T-helper 2 cell treated with Interferon-gamma antibody and Interleukin-4, amounts not matched to agents 5 μg/mL and 100 μg/mL, for 36 hours (primary cell): ENCODE data around the gene P3H1.

ENCODE experiments used
- DNase-seq: peaks from one replicate; pipeline ENCODE4 v3.0.0; 2021; ENCODE audit warnings: low spot score
- H3K27ac Mint-ChIP-seq: one replicate; pipeline ENCODE4 v1.8.0; 2021; ENCODE audit warnings: mild to moderate bottlenecking, mixed read lengths
- H3K27me3 Mint-ChIP-seq: one replicate; pipeline ENCODE4 v1.8.0; 2021; ENCODE audit warnings: low read depth, mixed read lengths
- H3K36me3 Mint-ChIP-seq: one replicate; pipeline ENCODE4 v1.8.0; 2021; ENCODE audit warnings: low read depth, mixed read lengths
- H3K4me1 Mint-ChIP-seq: one replicate; pipeline ENCODE4 v1.8.0; 2021; ENCODE audit warnings: low read depth, mixed read lengths
- H3K4me3 Mint-ChIP-seq: one replicate; pipeline ENCODE4 v1.8.0; 2022; ENCODE audit warnings: mild to moderate bottlenecking, moderate library complexity, mixed read lengths
- H3K9me3 Mint-ChIP-seq: one replicate; pipeline ENCODE4 v1.8.0; 2021; ENCODE audit warnings: mixed read lengths

Gene P3H1

DNA sequence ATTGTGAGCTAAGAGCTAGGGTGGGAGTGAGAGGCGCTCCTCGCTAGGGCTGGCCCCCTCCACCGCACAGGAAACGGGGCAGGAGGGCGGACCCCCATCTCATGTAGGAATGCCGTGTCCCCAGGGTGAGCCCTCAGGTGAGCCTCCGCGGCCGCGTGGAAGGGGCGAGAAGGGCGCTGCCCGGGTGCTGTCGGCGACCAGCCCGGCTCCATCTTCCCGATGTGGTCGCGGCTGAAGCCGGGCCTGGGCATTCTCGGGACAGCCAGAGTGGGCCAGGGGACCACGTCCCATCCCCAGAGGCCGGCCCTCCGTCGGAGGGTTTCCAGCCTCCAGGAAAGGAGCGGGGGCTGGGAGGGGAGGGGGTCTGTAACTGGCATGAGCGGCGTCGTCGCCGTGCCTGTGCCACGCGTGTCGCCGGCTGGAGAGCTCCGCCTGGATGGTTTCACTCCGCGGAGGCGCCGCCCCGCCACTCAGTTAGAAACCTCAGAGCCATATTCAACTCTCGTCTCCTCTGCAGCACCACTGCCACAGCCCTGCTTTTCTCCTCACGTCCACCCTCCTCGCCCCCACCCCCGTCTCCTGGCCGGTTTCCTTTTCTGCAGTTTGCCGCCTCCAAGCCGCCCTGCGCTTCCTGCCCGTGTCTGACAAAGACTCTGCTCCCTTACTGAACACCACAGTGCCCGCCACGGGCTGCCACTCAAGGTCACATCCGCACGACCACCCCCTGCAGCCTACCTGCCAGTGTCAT, 18.3 kb upstream of the P3H1 start, which contains the start of gene TMEM269:
Gene TMEM269 (plus strand): TSS at position 46 of the 748 bp plus-strand sequence. CDS start 4,903 bp downstream, outside the sequence.
- H3K27me3 Mint-ChIP-seq, result no peaks in the 10 kb centered on the region
- H3K27ac Mint-ChIP-seq, result peak within 1 kb of the TSS; percentile 70
- no peaks in the 10 kb centered on the region for H3K9me3 Mint-ChIP-seq
- peaks cover 16% of the 10 kb centered on the region for H3K36me3 Mint-ChIP-seq
- H3K4me1 Mint-ChIP-seq, result peaks cover 18% of the 10 kb centered on the region
- DNase-seq, result peak; percentile 41
- H3K4me3 Mint-ChIP-seq, result peak within 1 kb of the TSS; percentile 66

DNA sequence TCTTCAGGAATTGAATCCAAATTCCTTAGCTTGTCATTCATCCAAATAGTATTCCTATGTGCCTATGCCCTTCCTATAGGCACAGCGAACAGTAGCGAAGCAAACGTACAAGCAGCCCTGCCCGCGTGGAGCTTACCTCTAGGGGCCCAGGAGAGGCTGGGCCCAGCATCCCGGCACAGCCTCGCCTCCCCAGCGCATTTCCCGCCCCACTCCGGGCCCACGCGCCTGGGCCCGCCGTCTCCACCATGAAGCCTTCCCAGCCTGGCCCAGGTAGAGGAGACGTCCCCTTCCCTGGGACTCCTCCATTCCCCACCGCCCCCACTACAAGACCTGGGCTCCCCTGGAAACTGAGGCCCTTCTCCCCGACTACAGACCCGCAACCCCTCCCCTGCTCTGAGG, 17.7 kb upstream of the P3H1 start:
- no peak overlapping the region for H3K4me3 Mint-ChIP-seq
- no peak overlapping the region for H3K27ac Mint-ChIP-seq
- peaks cover 17% of the 10 kb centered on the region for H3K36me3 Mint-ChIP-seq
- no peak for DNase-seq
- peaks cover 24% of the 10 kb centered on the region for H3K4me1 Mint-ChIP-seq
- H3K27me3 Mint-ChIP-seq, result no peaks in the 10 kb centered on the region
- no peaks in the 10 kb centered on the region for H3K9me3 Mint-ChIP-seq

DNA sequence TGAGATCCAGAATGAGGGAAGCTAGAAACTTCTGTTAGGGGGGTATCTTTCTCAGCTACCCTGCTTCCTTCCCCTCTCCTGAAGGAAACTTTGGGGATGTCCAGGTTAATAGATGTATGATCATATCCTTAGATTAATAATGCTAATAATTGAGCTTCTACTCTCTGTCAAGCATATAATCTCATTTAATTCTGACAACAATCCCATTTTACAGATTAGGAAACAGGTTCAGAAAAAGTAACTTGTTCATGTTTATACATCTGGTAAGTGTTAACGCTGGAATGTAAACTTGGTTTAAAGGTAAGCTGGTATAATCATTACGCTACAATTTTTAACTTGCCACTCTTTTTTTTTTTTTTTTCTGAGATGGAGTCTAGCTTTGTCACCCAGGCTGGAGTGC, 16.3 kb upstream of the P3H1 start:
- no peak for DNase-seq
- Mint-ChIP-seq H3K27ac (no peak overlapping the region), H3K4me3 (no peak overlapping the region), H3K27me3 (no peaks in the 10 kb centered on the region), H3K4me1 (peaks cover 34% of the 10 kb centered on the region), H3K9me3 (no peaks in the 10 kb centered on the region), H3K36me3 (peaks cover 27% of the 10 kb centered on the region)

DNA sequence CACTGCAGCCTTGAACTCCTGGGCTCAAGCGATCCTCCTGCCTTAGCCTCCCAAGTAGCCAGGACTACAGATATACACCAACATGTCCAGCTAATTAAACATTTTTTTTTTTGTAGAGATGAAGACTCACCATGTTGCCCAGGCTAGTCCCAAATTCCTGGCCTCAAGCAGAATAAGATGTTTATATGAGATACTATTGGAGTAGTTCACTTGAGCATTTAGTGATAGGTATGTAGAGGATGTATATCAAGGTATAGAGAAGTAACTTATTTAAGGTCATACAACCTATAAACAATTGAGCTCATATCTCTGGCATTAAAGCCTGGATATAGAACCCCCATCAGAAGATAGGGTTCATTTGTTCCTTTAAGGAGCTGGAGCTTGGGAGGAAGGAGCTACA, 13.3 kb upstream of the P3H1 start:
- no peak overlapping the region for H3K27ac Mint-ChIP-seq
- no peak for DNase-seq
- peaks cover 40% of the 10 kb centered on the region for H3K36me3 Mint-ChIP-seq
- peaks cover 28% of the 10 kb centered on the region for H3K4me1 Mint-ChIP-seq
- no peak overlapping the region for H3K4me3 Mint-ChIP-seq
- H3K9me3 Mint-ChIP-seq, result no peaks in the 10 kb centered on the region
- H3K27me3 Mint-ChIP-seq, result no peaks in the 10 kb centered on the region

DNA sequence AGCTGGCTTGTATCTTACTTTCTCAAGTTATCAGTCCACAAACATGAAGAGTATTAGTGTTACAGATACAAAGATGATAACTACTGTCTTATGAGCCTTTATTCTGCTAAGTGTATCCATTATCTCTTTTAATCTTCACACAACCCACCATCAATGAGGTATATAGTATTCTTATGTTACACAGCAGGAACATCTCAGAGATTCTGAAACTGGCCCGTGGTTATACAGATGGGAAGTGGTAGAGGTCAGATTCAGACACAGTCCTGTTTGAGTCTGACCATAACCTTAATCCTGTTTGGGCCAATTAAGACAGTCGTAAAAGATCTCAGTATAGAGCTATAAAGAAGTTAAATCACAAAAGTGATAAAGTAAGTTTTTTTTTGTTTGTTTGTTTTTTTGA, 12.9 kb upstream of the P3H1 start:
- no peaks in the 10 kb centered on the region for H3K27me3 Mint-ChIP-seq
- H3K27ac Mint-ChIP-seq, result no peak overlapping the region
- H3K9me3 Mint-ChIP-seq, result no peaks in the 10 kb centered on the region
- no peak overlapping the region for H3K4me3 Mint-ChIP-seq
- peaks cover 45% of the 10 kb centered on the region for H3K36me3 Mint-ChIP-seq
- DNase-seq, result peak; percentile 39
- peaks cover 28% of the 10 kb centered on the region for H3K4me1 Mint-ChIP-seq

DNA sequence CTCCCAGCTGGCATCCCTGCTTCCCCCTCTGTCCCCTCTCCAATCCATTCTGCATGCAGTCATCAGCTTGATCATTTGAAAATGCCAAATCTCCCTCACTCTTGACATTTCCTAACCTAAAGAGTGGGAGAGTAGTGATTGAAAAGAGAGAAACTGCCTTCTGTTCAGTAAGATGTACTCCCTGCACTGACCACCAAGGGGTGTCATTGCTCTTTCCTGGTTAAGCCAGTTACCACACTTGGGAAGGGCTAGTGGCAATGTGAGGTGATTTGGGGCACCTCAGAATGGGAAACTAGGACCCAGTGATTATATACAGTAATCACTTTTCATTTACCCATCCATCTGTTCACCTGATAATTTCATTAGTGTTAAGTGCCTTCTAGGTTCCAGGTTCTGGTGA, 11.0 kb upstream of the P3H1 start:
- H3K9me3 Mint-ChIP-seq, result no peaks in the 10 kb centered on the region
- peak; percentile 21 for DNase-seq

DNA sequence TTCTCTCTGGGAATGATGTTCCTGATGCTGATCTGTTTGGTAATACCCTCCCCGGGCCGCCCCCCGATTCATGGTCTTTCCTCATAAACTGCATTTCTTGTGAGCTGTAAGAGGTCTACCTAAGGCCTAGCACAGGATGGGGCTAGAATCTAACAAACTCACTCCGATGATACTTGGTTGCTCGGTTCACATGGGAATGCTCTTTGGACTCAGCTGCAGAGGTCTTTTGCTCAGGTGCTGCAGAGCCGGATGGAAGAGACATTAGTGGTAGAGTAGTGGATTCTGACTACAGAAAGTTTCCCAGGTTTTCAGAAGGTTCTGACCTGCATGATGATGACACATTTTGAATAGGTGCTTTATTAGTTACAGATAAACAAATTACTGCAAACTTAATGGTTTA, 9.7 kb upstream of the P3H1 start:
- no peaks in the 10 kb centered on the region for H3K9me3 Mint-ChIP-seq
- H3K4me3 Mint-ChIP-seq, result no peak overlapping the region
- H3K4me1 Mint-ChIP-seq, result peaks cover 38% of the 10 kb centered on the region
- no peak for DNase-seq
- peaks cover 55% of the 10 kb centered on the region for H3K36me3 Mint-ChIP-seq
- H3K27ac Mint-ChIP-seq, result no peak overlapping the region
- H3K27me3 Mint-ChIP-seq, result no peaks in the 10 kb centered on the region

More for the DNA sequence above, 11.0 kb upstream of the P3H1 start:
- Mint-ChIP-seq H3K27me3 (no peaks in the 10 kb centered on the region), H3K4me1 (peaks cover 33% of the 10 kb centered on the region), H3K4me3 (no peak overlapping the region), H3K27ac (no peak overlapping the region), H3K36me3 (peaks cover 54% of the 10 kb centered on the region)

DNA sequence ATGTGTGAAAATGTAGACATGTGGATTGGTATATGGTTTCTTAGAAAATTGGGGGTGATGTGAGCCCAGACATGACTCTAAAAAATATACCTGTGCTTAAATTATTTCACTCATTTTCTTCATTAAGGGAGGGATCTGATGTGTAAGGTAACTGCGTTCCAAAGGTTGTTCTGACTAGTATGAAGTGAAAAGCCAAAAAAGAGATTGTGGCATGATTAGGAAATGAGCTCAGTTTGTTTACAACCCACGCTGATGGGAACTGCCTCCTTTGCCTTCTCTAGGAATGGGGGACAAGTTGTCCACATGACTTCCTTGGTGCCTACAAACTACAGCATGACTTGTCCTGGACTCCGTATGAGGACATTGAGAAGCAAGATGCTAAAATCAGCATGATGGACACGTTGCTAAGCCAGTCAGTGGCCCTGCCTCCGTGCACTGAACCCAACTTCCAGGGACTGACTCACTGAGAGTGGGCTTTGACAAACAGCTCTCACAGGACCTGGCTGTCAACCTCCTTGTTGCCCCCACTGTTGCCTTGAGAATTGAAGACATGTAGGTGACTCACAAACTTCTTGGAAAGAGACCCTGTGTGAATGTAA, 8.2 kb upstream of the P3H1 start:
- Mint-ChIP-seq H3K4me3 (no peak overlapping the region), H3K9me3 (no peaks in the 10 kb centered on the region), H3K4me1 (peaks cover 35% of the 10 kb centered on the region), H3K27ac (no peak overlapping the region), H3K27me3 (no peaks in the 10 kb centered on the region), H3K36me3 (peaks cover 53% of the 10 kb centered on the region)
- DNase-seq, result no peak

DNA sequence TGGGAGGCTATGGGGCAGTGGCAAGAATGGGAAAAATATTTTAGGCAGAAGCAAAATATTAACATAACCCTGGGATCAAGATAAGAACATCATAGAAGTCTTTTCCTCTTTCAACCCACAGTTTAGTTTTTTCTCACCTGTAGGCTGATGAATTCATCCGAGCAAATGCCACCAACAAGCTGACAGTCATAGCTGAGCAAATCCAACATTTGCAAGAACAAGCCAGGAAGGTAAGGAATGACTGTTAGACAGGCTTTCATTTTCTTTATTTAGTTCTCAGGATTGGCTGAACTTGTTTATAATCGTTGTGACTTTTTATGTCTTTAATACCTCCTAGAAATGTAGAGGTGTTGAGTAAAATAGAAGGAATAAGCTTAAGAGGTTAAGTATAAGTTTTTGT, 6.6 kb upstream of the P3H1 start:
- Mint-ChIP-seq H3K4me3 (no peak overlapping the region), H3K27me3 (no peaks in the 10 kb centered on the region), H3K36me3 (peaks cover 51% of the 10 kb centered on the region), H3K4me1 (peaks cover 28% of the 10 kb centered on the region), H3K27ac (peak overlapping the region; percentile 29), H3K9me3 (no peaks in the 10 kb centered on the region)
- DNase-seq, result no peak

DNA sequence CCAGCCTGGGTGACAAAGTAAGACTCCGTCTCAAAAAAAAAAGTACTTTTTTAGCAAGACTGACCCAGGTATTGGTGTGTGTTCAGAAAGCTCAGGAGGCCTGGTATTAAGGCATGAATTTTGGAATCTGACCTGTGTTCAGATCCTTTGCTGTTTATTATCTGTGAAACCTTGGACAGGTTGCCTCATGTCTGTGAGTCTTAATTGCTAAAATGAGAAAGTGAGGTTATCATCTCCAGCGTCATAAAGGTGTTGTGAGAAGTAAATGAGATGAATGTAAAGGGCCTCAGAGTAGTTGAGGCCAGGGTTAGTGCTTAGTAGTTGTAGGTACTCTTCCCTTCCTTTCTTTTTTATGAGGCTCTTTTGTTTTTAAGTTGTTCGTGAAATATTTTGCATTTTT, 3.0 kb upstream of the P3H1 start:
- H3K27ac Mint-ChIP-seq, result no peak overlapping the region
- H3K27me3 Mint-ChIP-seq, result no peaks in the 10 kb centered on the region
- peaks cover 24% of the 10 kb centered on the region for H3K4me1 Mint-ChIP-seq
- no peaks in the 10 kb centered on the region for H3K9me3 Mint-ChIP-seq
- no peak overlapping the region for H3K4me3 Mint-ChIP-seq
- peaks cover 27% of the 10 kb centered on the region for H3K36me3 Mint-ChIP-seq
- no peak for DNase-seq

DNA sequence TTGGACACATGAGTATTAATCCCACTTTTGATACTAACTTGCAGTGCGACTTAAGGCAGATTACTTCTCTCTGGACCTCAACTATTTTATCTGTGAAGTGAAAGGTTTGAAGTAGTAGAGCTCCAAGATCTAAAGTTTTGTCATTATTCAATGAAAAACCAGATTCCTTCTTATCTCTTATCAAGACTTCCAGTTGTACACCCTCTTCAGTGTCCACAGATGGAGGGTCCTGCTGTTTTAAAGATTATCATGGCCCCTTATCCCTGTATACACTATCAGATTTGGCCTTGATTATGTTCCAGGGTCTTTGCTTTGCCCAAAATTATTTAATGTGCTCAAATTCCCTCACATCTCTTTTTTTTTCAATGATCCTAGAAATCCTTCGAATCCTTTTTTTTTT, 1.3 kb upstream of the P3H1 start:
- Mint-ChIP-seq H3K36me3 (peaks cover 19% of the 10 kb centered on the region), H3K4me1 (peaks cover 23% of the 10 kb centered on the region), H3K4me3 (no peak overlapping the region), H3K9me3 (no peaks in the 10 kb centered on the region), H3K27me3 (no peaks in the 10 kb centered on the region), H3K27ac (no peak overlapping the region)
- DNase-seq, result no peak

DNA sequence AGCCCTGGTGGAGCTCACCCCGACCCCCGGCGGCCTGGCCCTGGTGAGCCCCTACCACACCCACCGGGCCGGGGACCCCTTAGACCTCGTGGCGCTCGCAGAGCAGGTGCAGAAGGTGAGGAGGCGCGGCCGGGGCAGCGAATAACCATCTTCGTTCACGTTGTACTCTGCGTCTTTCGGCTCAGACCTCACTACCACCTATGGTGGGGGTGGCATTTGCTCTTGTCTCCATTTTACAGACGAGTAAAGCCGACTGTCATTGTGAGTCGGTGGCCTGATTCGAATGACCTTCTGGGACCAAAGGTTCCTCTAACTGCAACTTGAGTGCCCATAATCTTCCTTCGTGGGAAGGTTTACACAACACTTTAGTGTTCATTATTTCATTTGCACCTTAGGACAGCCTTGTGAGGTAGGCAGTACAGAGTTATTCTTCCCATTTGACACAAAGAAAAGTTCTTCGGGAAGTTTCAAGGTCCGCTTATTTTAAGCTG, 727 bp upstream of the P3H1 start:
- no peak for DNase-seq
- no peak overlapping the region for H3K4me3 Mint-ChIP-seq
- H3K36me3 Mint-ChIP-seq, result peaks cover 16% of the 10 kb centered on the region
- peaks cover 18% of the 10 kb centered on the region for H3K4me1 Mint-ChIP-seq
- H3K27me3 Mint-ChIP-seq, result no peaks in the 10 kb centered on the region
- peak overlapping the region; percentile 89 for H3K27ac Mint-ChIP-seq
- no peaks in the 10 kb centered on the region for H3K9me3 Mint-ChIP-seq

DNA sequence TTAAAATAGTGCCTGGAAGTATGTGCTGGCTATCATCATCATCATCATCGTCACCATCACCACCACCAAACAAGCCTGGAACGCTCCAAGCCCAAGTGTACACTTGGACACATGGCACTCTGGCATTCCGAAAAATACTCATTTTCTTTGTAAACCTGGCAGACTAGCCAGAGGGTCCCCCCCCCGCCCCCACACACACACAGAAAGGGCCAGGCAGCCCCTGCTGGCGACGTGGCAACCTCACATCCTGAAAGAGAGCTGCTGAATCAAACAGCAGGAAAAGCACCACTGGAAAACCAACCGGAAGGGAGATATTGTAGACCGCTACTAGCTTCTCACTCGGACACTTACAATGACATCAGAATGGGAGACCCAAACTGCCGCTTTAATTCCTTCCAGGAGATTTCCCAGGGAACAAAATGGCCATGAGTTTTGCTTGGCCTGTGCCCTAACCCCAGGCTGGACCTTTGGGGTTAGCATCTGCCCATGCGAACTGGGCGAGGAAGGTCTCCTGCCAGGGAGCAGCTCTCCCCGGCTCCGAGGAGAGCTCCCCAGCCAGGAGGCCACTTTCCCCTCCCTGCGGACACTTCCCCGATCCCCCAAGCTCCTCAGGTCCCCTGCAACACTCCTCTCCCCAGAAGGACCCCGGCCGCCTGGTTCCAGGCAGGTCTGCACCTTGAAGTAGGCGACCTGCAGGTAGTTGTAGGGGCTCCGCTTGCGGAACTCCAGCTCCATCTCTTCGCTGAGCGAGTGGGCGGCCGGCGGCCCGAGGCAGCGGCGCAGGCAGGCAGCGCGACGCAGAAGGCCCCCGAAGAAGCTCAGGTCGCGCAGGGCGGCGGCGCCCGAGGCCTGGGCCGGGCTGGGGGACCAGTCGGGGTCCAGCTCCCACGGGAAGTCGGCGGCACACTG, 742 bp downstream of the P3H1 start:
- H3K27me3 Mint-ChIP-seq, result no peaks in the 10 kb centered on the region
- H3K27ac Mint-ChIP-seq, result no peak overlapping the region
- no peak overlapping the region for H3K4me3 Mint-ChIP-seq
- DNase-seq, result peak; percentile 54
- H3K36me3 Mint-ChIP-seq, result peaks cover 12% of the 10 kb centered on the region
- H3K4me1 Mint-ChIP-seq, result peaks cover 14% of the 10 kb centered on the region
- no peaks in the 10 kb centered on the region for H3K9me3 Mint-ChIP-seq

DNA sequence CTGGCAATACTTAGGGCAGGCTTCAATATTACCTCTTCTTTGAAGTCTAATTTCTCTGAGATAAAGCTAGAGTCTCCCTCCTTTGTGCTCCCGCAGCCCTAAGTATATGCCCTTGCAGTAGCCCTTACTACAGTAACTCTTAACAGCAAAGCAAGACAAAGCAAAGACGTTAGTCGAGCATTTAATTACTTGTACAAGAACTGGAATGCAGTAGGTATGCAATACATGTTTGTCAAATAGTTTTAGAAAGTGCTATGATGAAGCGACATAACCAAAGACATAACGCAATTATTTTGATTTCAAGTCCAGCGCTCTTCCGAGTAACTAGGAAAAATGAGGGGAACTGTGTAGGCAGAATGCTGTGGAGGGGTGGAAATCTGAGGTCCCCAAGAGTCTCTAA, 1.6 kb downstream of the P3H1 start:
- no peak overlapping the region for H3K27ac Mint-ChIP-seq
- H3K4me3 Mint-ChIP-seq, result no peak overlapping the region
- H3K9me3 Mint-ChIP-seq, result no peaks in the 10 kb centered on the region
- DNase-seq, result no peak
- no peaks in the 10 kb centered on the region for H3K27me3 Mint-ChIP-seq
- H3K4me1 Mint-ChIP-seq, result peaks cover 9% of the 10 kb centered on the region
- H3K36me3 Mint-ChIP-seq, result peaks cover 8% of the 10 kb centered on the region
